HG03378 (cell line): ENCODE results near the gene S100A12.
"Not testable (repeated sequence)": the region's sequence is repeated elsewhere in the genome, so short reads cannot be mapped to it uniquely, and the experiment has no call there.

ENCODE experiments used
- ATAC-seq: cut with Tn5 transposase; IDR thresholded peaks from one replicate; pipeline ENCODE4 v1.9.1; 2021; ENCODE audit warnings: mild to moderate bottlenecking, moderate library complexity; ENCODE audit not compliant: unreplicated experiment

S100A12 gene

GRCh38 chr1:153375511-153375910 is at the start of gene S100A12:
Gene S100A12 (minus strand): TSS chr1:153375621. CDS start chr1:153374592, 1,029 bp downstream.
- no peak for ATAC-seq

GRCh38 chr1:153422450-153423068 is 47.1 kb upstream of the S100A12 start:
- no peak for ATAC-seq

- ATAC-seq = no peak
Measured at GRCh38 chr1:153420306-153420705, 44.9 kb upstream of the S100A12 start.

- ATAC-seq = not testable (repeated sequence)
Measured at GRCh38 chr1:153419436-153419793, 44.0 kb upstream of the S100A12 start.

- ATAC-seq = not testable (repeated sequence)
Measured at GRCh38 chr1:153418758-153419435, 43.5 kb upstream of the S100A12 start.

GRCh38 chr1:153417136-153417888 is 41.9 kb upstream of the S100A12 start:
- ATAC-seq = no peak

- ATAC-seq = no peak
Measured at GRCh38 chr1:153415850-153416570, 40.6 kb upstream of the S100A12 start, which contains the start of gene S100A7A. Gene S100A7A (plus strand): TSS chr1:153416520. CDS start chr1:153418083, 1,563 bp downstream.

- ATAC-seq = not testable (repeated sequence)
Measured at GRCh38 chr1:153413961-153414360, 38.5 kb upstream of the S100A12 start.

- not testable (repeated sequence) for ATAC-seq
Measured at GRCh38 chr1:153407274-153407673, 31.9 kb upstream of the S100A12 start.

- not testable (repeated sequence) for ATAC-seq
Measured at GRCh38 chr1:153405825-153406599, 30.6 kb upstream of the S100A12 start.

GRCh38 chr1:153404768-153405167 is 29.3 kb upstream of the S100A12 start:
- no peak for ATAC-seq

GRCh38 chr1:153404086-153404635 is 28.7 kb upstream of the S100A12 start:
- ATAC-seq = no peak

GRCh38 chr1:153403421-153404085 is 28.1 kb upstream of the S100A12 start:
- no peak for ATAC-seq

GRCh38 chr1:153402226-153402625 is 26.8 kb upstream of the S100A12 start:
- ATAC-seq = no peak

GRCh38 chr1:153401461-153401860 is 26.0 kb upstream of the S100A12 start:
- no peak for ATAC-seq

GRCh38 chr1:153400244-153400643 is 24.8 kb upstream of the S100A12 start:
- ATAC-seq = no peak

- no peak for ATAC-seq
Measured at GRCh38 chr1:153399401-153400055, 24.1 kb upstream of the S100A12 start.

- no peak for ATAC-seq
Measured at GRCh38 chr1:153397924-153398651, 22.7 kb upstream of the S100A12 start.
